CD4-positive, alpha-beta T cell treated with Interleukin-2 at 100 ng/mL for 4 hours (primary cell): ENCODE measurements around the gene SHFL.

ENCODE experiments used
- DNase-seq: peaks from one replicate; pipeline ENCODE4 v3.0.0-alpha.2; 2020; ENCODE audit warnings: low spot score

SHFL gene

GRCh38 chr19:10109528-10109927, 23.4 kb downstream of the SHFL start:
- no peak for DNase-seq

DNA sequence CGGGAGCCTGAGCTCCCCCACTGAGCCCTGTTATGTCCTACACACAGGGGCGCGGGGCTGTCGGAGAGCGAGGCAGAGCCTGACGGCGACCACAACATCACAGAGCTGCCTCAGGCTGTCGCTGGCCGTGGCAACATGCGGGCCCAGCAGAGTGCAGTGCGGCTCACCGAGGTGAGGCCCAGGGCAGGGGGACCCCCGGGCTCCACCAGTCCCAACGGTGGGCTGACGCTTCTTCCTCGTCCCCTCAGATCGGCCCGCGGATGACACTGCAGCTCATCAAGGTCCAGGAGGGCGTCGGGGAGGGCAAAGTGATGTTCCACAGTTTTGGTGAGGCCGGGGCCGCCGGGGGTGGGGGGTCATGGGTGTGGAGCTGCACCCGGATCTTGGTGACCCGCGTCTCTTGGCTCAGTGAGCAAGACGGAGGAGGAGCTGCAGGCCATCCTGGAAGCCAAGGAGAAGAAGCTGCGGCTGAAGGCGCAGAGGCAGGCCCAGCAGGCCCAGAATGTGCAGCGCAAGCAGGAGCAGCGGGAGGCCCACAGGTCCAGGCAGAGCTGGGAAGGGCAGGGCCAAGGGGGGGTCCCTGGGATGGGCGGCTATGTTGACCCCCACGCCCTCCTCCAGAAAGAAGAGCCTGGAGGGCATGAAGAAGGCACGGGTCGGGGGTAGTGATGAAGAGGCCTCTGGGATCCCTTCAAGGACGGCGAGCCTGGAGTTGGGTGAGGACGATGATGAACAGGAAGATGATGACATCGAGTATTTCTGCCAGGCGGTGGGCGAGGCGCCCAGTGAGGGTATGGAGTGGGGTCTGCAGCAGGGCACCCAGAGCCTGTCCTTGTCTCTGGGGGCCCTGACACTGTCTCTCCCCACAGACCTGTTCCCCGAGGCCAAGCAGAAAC, 24.2 kb downstream of the SHFL start:
- no peak for DNase-seq

GRCh38 chr19:10110972-10111317, 24.8 kb downstream of the SHFL start:
- DNase-seq: no peak

- peak; percentile 66 for DNase-seq
Observed at GRCh38 chr19:10111405-10111811, 25.3 kb downstream of the SHFL start, which contains the start of gene P2RY11. Gene P2RY11 (plus strand): TSS chr19:10111693. CDS start chr19:10111722, 29 bp downstream.

- peak; percentile 46 for DNase-seq
Observed at GRCh38 chr19:10112037-10112761, 26.1 kb downstream of the SHFL start.

DNA sequence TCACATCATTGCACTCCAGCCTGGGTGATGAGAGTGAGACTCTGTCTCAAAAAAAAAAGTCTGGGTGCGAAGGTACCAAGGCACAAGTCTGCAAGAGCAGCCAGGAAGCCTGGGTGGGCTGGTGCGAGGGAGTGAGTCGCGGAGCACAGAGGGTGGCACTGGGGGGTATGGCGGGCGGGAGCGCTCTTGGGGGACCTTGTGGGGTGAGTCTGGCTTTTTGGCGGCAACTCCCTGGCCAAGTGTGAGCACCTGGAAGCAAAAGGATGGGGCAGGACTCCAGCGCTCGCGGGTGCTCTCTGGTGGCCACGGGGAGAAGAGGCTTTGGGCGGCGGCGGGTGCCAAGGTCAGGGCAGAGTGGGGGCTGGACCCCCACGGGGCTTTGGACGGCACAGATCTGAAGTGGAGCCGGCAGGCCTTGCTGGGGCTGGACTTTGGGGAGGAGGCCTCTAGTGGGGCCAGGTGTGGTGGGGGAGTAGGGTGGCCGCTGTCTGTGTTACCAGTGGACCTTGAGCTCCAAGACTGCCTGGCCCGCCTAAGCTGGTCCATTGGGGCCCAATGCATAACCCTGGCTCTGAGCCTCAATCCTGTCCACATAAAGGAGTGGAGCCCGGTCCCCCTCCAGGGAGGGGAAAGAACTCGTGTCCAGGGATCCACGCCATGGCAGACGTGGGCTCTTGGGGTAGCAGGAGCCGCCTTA, 26.9 kb downstream of the SHFL start:
- peak; percentile 72 for DNase-seq

DNA sequence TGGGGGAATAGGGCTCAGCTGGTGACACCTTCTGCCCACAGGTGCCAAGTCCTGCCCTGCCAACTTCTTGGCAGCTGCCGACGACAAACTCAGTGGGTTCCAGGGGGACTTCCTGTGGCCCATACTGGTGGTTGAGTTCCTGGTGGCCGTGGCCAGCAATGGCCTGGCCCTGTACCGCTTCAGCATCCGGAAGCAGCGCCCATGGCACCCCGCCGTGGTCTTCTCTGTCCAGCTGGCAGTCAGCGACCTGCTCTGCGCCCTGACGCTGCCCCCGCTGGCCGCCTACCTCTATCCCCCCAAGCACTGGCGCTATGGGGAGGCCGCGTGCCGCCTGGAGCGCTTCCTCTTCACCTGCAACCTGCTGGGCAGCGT, 27.5 kb downstream of the SHFL start:
- no peak for DNase-seq

DNA sequence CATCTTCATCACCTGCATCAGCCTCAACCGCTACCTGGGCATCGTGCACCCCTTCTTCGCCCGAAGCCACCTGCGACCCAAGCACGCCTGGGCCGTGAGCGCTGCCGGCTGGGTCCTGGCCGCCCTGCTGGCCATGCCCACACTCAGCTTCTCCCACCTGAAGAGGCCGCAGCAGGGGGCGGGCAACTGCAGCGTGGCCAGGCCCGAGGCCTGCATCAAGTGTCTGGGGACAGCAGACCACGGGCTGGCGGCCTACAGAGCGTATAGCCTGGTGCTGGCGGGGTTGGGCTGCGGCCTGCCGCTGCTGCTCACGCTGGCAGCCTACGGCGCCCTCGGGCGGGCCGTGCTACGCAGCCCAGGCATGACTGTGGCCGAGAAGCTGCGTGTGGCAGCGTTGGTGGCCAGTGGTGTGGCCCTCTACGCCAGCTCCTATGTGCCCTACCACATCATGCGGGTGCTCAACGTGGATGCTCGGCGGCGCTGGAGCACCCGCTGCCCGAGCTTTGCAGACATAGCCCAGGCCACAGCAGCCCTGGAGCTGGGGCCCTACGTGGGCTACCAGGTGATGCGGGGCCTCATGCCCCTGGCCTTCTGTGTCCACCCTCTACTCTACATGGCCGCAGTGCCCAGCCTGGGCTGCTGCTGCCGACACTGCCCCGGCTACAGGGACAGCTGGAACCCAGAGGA, 28.0 kb downstream of the SHFL start:
- no peak for DNase-seq

GRCh38 chr19:10114651-10115391, 28.7 kb downstream of the SHFL start:
- DNase-seq: no peak

GRCh38 chr19:10115392-10116084, 29.4 kb downstream of the SHFL start:
- no peak for DNase-seq

DNA sequence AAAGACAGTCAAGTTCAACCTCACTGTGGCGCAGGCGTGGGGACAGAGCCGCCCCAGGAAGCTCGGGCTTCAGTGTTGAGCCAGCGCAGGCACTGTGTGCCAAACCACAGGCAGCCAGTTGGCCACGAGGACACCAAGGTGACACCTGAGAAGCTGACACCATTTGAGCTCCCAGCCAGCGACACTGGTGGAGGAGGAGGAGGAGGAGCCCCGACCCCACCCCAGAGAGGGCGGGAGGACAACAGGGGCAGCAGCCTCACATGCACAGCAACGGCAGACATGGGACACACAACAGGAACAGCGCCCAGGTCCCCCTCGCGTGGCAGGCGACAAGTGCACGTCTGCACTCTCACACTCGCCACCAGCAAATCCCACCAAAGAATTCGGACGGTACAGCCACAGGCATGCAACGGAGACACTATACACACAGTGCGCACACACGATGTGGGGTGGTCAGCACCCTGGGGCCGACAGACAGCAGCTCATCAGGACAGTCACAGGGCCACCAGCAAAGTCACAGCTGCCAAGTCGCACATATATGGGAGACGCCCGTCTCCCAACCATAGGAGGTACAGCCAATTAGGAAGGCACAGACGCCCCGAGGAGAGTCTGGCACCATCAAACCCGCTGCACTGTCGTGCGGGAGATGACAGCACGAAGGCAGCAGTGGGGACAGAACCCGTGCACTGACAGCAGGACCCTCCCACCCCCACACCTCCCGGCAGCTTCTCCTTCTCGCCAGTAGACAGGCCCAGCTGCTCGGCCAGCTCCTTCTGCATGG, 30.2 kb downstream of the SHFL start:
- no peak for DNase-seq

DNA sequence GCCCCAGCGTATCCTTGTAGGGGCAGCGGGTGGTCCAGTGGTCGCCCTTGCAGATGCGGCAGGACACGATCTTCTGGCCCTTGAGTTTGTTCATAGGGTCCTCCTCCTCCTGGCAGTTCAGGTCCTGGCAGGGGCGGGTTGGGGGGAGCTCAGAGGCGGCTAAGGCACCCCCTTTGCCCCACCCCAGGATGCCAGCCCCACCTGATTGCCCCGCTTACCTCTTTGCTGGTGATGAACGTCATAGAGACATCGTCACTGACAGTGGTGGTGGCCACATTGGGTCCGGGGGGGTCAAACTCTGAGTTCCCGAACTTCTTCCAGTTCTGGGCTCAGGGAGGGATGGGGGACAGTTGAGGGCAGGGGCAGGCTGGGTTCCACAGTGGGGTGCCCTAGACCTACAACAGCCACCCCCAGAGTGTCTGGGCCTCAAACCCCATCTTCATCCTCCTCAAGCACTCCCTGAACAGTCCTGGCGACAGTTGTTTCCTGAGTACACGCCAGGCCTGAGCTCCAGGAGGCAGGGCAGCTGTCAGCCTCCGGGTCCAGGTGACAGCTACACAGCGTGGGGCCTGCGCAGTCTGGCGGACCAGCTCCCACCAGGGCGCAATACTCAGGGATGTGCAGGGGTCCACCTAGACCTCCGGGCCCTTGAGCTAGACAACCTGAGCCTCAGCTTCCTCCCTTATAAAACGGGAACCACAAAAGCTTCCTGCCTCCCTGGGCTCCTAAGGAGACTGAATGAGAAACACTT, 30.9 kb downstream of the SHFL start:
- no peak for DNase-seq

DNA sequence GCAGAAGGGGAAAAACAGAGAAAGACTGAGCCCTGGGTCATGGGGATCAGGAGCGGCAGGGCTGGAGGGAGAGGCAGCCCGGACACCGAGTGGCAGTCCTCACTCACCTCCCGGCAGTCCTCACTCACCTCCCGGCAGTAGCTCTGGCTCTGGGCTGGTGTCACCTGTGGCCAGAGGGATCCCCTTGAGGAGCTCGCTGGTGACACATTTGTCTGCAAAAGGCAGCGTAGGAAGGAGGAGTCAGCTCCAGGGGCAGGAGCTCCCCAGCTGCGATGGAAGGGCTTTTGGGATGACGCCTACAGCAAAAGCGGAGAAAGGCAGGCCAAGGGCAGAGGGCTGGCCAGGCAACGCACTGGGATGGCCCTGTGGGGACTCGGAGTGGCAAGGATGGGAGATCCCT, 32.8 kb downstream of the SHFL start:
- DNase-seq: no peak

DNA sequence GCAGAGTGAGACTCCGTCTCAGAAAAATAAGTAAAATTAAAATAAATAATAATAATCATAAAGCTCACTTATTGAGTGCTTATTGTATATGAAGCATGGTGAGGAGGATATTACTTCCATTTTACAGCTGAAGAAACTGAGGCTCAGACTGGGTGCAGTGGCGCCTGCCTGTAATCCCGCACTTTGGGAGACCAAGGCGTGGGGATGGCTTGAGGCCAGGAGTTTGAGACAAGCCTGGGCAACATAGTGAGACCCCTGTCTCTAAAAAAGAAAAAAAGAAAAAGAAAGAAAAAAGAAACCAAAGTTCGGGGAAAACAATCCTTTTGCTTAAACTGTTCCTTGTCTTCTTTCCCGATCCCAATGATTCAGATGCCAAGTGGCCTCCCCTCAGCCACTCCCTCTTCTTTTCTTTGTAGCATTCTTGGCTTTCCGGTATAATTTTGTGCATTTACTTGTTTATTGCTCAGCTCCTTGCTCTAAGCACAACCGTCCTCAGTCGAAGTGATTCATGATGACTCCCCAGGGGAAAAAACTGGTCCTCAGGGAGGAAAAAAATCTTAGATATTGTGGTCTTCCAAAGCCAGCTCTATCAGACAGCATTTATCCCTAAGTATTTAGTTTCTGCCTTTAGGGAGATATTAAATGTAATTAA, 34.5 kb downstream of the SHFL start:
- no peak for DNase-seq

DNA sequence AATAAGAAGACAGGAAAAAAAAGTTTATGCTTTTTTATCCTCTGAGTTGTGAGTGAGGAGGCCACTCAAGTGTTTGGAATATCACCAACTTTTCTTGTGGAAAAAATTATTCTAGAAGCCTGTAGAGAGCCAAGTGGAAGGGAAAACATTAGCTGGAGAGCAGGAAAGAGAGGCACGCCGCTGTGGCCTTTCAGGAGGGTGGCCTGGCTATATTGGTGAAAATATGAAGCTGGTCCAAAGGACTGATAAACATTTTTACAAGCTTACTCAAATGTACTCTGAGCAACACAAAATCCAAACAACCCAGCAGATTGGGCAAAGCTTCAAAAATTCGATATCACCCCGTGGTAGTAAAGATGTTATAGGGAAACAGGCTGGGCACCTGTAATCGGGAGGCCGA, 35.9 kb downstream of the SHFL start:
- DNase-seq: no peak

DNA sequence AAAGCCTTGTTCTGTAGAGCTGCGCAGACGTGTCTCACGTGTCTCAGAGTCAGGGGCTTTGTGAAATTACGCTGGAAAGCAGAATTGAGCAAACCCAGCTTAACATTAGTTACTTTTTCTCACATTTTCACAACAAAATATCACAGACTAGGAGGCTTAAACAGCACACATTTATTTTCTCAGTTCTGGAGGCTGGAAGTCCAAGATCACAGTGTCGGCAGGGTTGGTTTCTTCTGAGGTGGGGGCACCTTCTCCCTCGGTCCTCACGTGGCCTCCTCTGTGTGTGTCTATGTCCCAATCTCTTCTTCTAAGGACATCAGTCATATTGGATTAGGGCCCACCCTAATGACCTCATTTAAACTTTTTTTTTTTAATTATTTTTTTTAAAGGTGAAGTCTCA, 38.3 kb downstream of the SHFL start:
- no peak for DNase-seq

DNA sequence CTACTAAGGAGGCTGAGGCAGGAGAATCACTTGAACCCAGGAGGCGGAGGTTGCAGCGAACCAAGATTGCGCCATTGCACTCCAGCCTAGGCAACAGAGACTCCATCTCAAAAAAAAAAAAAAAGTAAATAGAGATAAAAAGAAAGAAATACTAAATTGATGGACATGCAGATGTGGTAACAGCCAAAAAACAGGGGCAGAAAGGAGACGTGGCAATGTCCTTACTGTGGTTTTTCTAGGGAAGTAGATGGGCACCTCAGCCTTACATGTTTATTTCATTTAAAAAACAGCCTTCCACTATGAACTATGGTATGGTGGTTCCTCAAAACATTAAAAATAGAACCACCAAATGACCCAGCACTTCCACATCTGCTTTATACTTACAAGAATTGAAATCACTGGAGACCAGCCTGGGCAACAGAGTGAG, 40.1 kb downstream of the SHFL start:
- DNase-seq: no peak

DNA sequence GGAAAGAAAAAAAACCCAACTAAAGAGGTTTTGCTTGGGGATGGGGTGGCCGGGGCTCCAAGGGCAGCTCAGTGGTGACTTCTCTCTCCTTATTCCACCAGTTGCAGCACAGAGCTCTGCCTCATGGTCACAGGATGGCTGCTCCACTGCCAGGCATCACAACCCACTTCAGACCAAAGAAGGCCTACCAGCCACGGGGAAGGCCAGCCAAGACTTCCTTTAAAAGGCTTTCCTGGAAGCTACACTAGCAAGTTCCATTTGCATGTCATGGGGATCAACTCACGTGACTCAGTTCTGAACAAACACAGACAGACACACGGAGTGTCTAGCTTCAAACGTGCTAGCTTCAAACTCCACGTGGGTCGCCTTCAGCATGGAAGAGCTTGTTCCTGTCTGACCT, 46.8 kb downstream of the SHFL start:
- DNase-seq: no peak

GRCh38 chr19:10133596-10133995, 47.5 kb downstream of the SHFL start:
- DNase-seq: no peak
